GM23248 (cell line): ENCODE data around the gene A1BG. TPM values are rescaled to one million over a fixed set of nuclear protein-coding genes. Genes with fewer than 3 reads are reported as not detected.

Experiments
- DNase-seq: peaks from one replicate; pipeline ENCODE4 v3.0.0-alpha.2; 2015
- H2AFZ ChIP-seq: fragments of 200-600 bp; sonication (generic); 2 replicates; pipeline ENCODE4 v1.6.1; 2016; ENCODE audit warnings: antibody characterized with exemption
- H3F3A ChIP-seq: fragments of 200-600 bp; sonication (generic); 2 replicates; pipeline ENCODE4 v1.6.1; 2016; ENCODE audit warnings: mild to moderate bottlenecking, antibody characterized with exemption, mixed run types; ENCODE audit not compliant: insufficient read depth
- H3K27ac ChIP-seq: fragments of 200-600 bp; sonication (generic); 2 replicates; pipeline ENCODE4 v1.5.1; 2016; ENCODE audit warnings: mild to moderate bottlenecking
- H3K27me3 ChIP-seq: fragments of 200-600 bp; sonication (generic); replicated peaks from 2 replicates; pipeline ENCODE4 v1.6.1; 2016; ENCODE audit warnings: mild to moderate bottlenecking; ENCODE audit not compliant: insufficient read depth
- H3K36me3 ChIP-seq: fragments of 200-600 bp; sonication (generic); 2 replicates; pipeline ENCODE4 v1.6.1; 2016; ENCODE audit warnings: low read depth, mild to moderate bottlenecking
- H3K4me1 ChIP-seq: fragments of 200-600 bp; sonication (generic); 2 replicates; pipeline ENCODE4 v1.6.1; 2016; ENCODE audit warnings: mild to moderate bottlenecking; ENCODE audit not compliant: insufficient read depth
- H3K4me2 ChIP-seq: fragments of 200-600 bp; sonication (generic); one replicate; pipeline ENCODE4 v1.6.1; 2016; ENCODE audit warnings: mild to moderate bottlenecking; ENCODE audit not compliant: unreplicated experiment
- H3K4me3 ChIP-seq: fragments of 200-600 bp; sonication (generic); 2 replicates; pipeline ENCODE4 v1.5.1; 2016; ENCODE audit warnings: mild to moderate bottlenecking
- H3K79me2 ChIP-seq: fragments of 200-600 bp; sonication (generic); 2 replicates; pipeline ENCODE4 v1.6.1; 2016; ENCODE audit warnings: mild to moderate bottlenecking; ENCODE audit not compliant: insufficient read depth
- H3K9ac ChIP-seq: fragments of 200-600 bp; sonication (generic); 2 replicates; pipeline ENCODE4 v1.6.1; 2016; ENCODE audit warnings: mild to moderate bottlenecking
- H3K9me2 ChIP-seq: fragments of 200-600 bp; sonication (generic); 2 replicates; pipeline ENCODE4 v1.6.1; 2016; ENCODE audit warnings: mixed run types, mild to moderate bottlenecking, moderate library complexity; ENCODE audit not compliant: insufficient read depth
- H3K9me3 ChIP-seq: fragments of 200-600 bp; sonication (generic); one replicate; pipeline ENCODE4 v1.6.1; 2017; ENCODE audit warnings: low read depth
- H4K20me1 ChIP-seq: fragments of 200-600 bp; sonication (generic); 2 replicates; pipeline ENCODE4 v1.6.0; 2016; ENCODE audit not compliant: insufficient read depth
- EZH2 ChIP-seq: fragments of 200-600 bp; sonication (generic); IDR thresholded peaks from 2 replicates; pipeline ENCODE4 v1.6.1; 2018; ENCODE audit warnings: antibody characterized with exemption, mild to moderate bottlenecking; ENCODE audit not compliant: insufficient read depth, poor library complexity, severe bottlenecking
- EZH2phosphoT487 ChIP-seq: fragments of 200-600 bp; sonication (generic); IDR thresholded peaks from 2 replicates; pipeline ENCODE4 v1.6.1; 2018; ENCODE audit warnings: antibody characterized with exemption, moderate library complexity, mild to moderate bottlenecking, low read depth; ENCODE audit not compliant: insufficient read depth
- WGBS, 2 experiments: methylation state at CpG; one replicate each; pipeline ENCODE4 v1.1.6; 2015 to 2017; ENCODE audit warnings: low lambda C conversion rate in 2 of 2, low coverage in 1 of 2; ENCODE audit errors: missing lambda C conversion rate in 2 of 2; 5-methylcytosine and 5-hydroxymethylcytosine counted together
- in situ Hi-C: fragments of 300-500 bp; cut with MboI; formaldehyde crosslinking; loops from 2 replicates; pipeline ENCODE4 v1.15.0; 2020
- polyA plus RNA-seq: library from polyadenylated mRNA; unstranded; fragments of >200 nt; fragmentation: Nextera tagmentation; extraction: Ambion mirVana; gene quantifications from 2 replicates; pipeline ENCODE4 v1.2.1, GENCODE V29; 2016
- total RNA-seq: library from RNA; depleted of rRNA; stranded (reverse); fragments of >200 nt; shearing (Covaris generic); gene quantifications from 2 replicates; pipeline ENCODE4 v1.2.3, GENCODE V29; 2014

Gene A1BG
- total and polyA plus RNA-seq, 2 experiments from 2014 or later: 22.0 to 31.3 TPM

DNA sequence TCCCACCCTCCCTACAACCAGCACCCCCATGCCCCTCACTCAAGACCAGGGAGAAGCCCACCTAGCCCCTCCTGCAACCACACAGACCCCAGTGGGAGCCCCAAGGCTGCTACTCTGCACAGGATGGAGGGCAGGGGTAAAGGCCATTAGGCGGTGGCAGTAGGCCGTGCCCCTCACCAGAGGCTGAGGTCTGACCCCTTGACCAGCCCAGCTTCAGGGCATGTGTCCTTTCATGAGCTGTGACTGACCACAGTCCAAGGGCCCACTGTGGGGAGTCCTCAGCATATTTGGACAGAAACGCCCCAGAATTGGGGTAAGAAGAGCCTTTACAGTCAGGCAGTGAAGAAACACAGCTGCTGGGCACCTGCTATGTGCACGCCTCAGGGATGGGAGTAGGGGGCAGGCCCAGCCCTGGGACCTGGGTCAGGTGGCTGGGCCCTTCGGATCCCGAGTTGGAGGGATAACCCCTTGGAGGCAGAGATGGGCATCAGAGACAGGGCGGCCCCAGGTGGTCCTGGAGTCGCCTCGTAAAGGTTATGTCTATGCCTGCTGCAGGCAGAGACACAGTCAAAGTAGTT lies 32.1 kb upstream of the A1BG start:
- no peaks in the 10 kb centered on the region for H3K27me3 ChIP-seq
- H3K36me3 ChIP-seq: peaks cover 11% of the 10 kb centered on the region
- peak overlapping the region; percentile 92 for H3K4me3 ChIP-seq
- peaks cover 21% of the 10 kb centered on the region for H3K4me1 ChIP-seq
- no peak for DNase-seq
- no peaks in the 10 kb centered on the region for H3K9me2 ChIP-seq
- H3K79me2 ChIP-seq: peaks cover 61% of the 10 kb centered on the region
- in situ Hi-C loops: no loop called here
- peak overlapping the region; percentile 89 for H3K4me2 ChIP-seq
- peak overlapping the region; percentile 98 for H3K27ac ChIP-seq
- H3K9ac ChIP-seq: peak overlapping the region; percentile 98
- no peak for TF ChIP-seq EZH2phosphoT487
- no peak for TF ChIP-seq EZH2
- H3K9me3 ChIP-seq: no peaks in the 10 kb centered on the region
- WGBS, 2 experiments: 81 to 84% methylated on average over 9 of the region's 9 CpGs
- no peak overlapping the region for H2AFZ ChIP-seq
- no peaks in the 10 kb centered on the region for H3F3A ChIP-seq
- no peaks in the 10 kb centered on the region; the same call in 1 of the 2 replicates for H4K20me1 ChIP-seq

DNA sequence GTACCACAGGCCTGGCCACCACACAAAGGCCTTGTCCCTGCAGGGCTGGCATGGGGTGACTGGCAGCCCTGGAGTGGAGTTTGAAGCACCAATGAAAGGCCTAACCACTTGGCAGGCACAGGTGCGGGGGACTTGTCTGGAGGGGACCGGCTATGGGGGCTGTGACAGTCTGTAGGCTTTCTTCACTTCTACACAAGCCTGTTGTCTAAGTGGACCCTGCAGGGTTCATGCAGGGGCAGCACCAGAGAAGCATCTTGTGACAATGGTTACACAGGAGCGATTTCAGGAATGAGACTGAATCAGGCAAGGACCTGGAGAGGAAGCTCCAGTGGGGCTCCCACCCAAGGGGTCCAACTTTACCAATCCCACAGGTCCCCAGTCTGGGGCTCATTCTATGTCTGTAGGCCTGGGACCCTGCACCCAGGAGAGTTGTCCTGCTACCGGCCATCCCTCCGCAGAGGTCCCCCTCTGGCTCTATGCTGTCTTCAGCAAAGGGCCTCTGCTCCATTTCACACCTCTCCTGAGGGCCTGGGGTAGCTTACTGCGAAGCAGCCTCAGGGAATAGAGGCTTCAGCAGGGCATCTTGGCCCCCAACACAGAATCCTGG lies 29.8 kb upstream of the A1BG start:
- peaks cover 58% of the 10 kb centered on the region for H3K79me2 ChIP-seq
- H3K4me1 ChIP-seq: peaks cover 20% of the 10 kb centered on the region
- no peaks in the 10 kb centered on the region for H3K9me2 ChIP-seq
- no peak for TF ChIP-seq EZH2phosphoT487
- no peak for TF ChIP-seq EZH2
- H2AFZ ChIP-seq: no peak overlapping the region
- in situ Hi-C loops: no loop called here
- peaks cover under 1% of the 10 kb centered on the region; the same call in 1 of the 2 replicates for H3K36me3 ChIP-seq
- WGBS, 2 experiments: 95 to 97% methylated on average over 6 of the region's 6 CpGs
- no peak overlapping the region for H3K9ac ChIP-seq
- H3K9me3 ChIP-seq: no peaks in the 10 kb centered on the region
- H3F3A ChIP-seq: 0 out of 2 replicates have a peak, but pooled peaks cover 5% of the 10 kb centered on the region
- no peaks in the 10 kb centered on the region for H3K27me3 ChIP-seq
- no peak for DNase-seq
- no peak overlapping the region for H3K4me3 ChIP-seq
- no peak overlapping the region for H3K27ac ChIP-seq
- no peaks in the 10 kb centered on the region for H4K20me1 ChIP-seq
- no peak overlapping the region for H3K4me2 ChIP-seq

GRCh38 chr19:58381460-58382212 lies 28.3 kb upstream of the A1BG start:
- WGBS, 2 experiments: 32 to 46% methylated on average over 13 to 26 of the region's 26 CpGs
- H3K9ac ChIP-seq: peak overlapping the region; percentile 89
- H3K9me2 ChIP-seq: no peaks in the 10 kb centered on the region
- H3F3A ChIP-seq: 0 out of 2 replicates have a peak, but pooled peaks cover 5% of the 10 kb centered on the region
- peak overlapping the region; percentile 82 for H3K4me2 ChIP-seq
- H3K4me1 ChIP-seq: peaks cover 16% of the 10 kb centered on the region
- no peaks in the 10 kb centered on the region for H3K36me3 ChIP-seq
- peaks cover 48% of the 10 kb centered on the region for H3K79me2 ChIP-seq
- in situ Hi-C loops: no loop called here
- H3K27ac ChIP-seq: peak overlapping the region; percentile 76
- H2AFZ ChIP-seq: peak overlapping the region; percentile 45
- H4K20me1 ChIP-seq: no peaks in the 10 kb centered on the region
- H3K4me3 ChIP-seq: peak overlapping the region; percentile 88
- DNase-seq: no peak
- no peaks in the 10 kb centered on the region for H3K9me3 ChIP-seq
- TF ChIP-seq EZH2 (no peak), EZH2phosphoT487 (no peak)
- no peaks in the 10 kb centered on the region for H3K27me3 ChIP-seq

DNA sequence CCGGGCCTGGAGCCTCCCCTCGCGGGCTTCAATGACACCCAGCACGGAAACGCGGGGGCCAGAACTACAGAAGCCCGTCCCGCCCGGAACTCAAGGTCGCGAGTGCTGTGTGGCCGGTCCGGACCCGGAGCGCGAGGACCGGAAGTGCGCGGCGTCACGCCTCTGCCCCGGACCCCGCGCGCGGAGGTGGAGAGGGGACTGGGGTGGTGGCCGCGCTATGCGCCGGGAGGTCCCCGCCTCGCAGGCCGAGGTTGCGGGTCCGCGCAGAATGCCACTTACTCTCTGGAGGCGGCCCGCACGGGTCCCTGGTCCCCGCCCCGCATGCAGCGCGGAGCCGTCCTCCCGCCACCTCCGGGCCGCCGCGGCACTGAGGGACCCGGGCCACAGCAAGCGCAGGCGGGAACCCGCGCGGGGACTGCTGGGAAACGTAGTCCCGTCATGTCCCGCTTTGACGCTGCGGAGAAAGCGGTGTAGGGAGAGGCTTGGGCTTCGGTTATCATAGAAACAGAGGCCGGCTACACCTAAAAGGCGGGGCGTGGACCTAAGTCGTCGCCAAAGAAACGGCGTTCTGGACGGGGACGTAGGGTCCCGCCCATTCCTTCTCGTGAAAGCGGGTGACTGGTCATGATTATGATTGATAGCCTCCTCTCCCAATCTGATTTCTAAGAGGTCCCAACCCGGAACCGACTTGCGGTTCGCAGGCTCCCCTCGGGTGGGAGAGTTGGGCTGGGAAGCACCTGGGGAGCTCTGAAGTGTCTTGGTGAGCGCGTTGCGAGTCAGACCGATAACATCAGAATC lies 27.6 kb upstream of the A1BG start, which contains the start of gene ZNF837:
ZNF837 (minus strand) TSS at position 369 of the 798 bp plus-strand sequence. CDS start 11,698 bp downstream, outside the sequence.
- Histone ChIP-seq H3F3A (0 out of 2 replicates have a peak, but pooled peaks cover 5% of the 10 kb centered on the region), H3K4me1 (peaks cover 14% of the 10 kb centered on the region), H4K20me1 (no peaks in the 10 kb centered on the region), H2AFZ (peak within 1 kb of the TSS; percentile 87), H3K27ac (peak within 1 kb of the TSS; percentile 76), H3K9ac (peak within 1 kb of the TSS; percentile 89), H3K9me3 (no peaks in the 10 kb centered on the region), H3K36me3 (no peaks in the 10 kb centered on the region), H3K4me3 (peak within 1 kb of the TSS; percentile 88), H3K9me2 (no peaks in the 10 kb centered on the region), H3K79me2 (peaks cover 44% of the 10 kb centered on the region), H3K27me3 (no peaks in the 10 kb centered on the region), H3K4me2 (peak within 1 kb of the TSS; percentile 82)
- in situ Hi-C loops: no loop called here
- peak; percentile 100 for DNase-seq
- no peak for TF ChIP-seq EZH2
- TF ChIP-seq EZH2phosphoT487: no peak
- 1% methylated on average over 47 to 83 of the region's 83 CpGs for WGBS, 2 experiments
